ENCODE measurements around the gene SYNPO2L.
"Not testable (repeated sequence)": the region's sequence is repeated elsewhere in the genome, so short reads cannot be mapped to it uniquely, and the experiment has no call there.

Gene SYNPO2L, protein sequence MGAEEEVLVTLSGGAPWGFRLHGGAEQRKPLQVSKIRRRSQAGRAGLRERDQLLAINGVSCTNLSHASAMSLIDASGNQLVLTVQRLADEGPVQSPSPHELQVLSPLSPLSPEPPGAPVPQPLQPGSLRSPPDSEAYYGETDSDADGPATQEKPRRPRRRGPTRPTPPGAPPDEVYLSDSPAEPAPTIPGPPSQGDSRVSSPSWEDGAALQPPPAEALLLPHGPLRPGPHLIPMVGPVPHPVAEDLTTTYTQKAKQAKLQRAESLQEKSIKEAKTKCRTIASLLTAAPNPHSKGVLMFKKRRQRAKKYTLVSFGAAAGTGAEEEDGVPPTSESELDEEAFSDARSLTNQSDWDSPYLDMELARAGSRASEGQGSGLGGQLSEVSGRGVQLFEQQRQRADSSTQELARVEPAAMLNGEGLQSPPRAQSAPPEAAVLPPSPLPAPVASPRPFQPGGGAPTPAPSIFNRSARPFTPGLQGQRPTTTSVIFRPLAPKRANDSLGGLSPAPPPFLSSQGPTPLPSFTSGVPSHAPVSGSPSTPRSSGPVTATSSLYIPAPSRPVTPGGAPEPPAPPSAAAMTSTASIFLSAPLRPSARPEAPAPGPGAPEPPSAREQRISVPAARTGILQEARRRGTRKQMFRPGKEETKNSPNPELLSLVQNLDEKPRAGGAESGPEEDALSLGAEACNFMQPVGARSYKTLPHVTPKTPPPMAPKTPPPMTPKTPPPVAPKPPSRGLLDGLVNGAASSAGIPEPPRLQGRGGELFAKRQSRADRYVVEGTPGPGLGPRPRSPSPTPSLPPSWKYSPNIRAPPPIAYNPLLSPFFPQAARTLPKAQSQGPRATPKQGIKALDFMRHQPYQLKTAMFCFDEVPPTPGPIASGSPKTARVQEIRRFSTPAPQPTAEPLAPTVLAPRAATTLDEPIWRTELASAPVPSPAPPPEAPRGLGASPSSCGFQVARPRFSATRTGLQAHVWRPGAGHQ

DNA sequence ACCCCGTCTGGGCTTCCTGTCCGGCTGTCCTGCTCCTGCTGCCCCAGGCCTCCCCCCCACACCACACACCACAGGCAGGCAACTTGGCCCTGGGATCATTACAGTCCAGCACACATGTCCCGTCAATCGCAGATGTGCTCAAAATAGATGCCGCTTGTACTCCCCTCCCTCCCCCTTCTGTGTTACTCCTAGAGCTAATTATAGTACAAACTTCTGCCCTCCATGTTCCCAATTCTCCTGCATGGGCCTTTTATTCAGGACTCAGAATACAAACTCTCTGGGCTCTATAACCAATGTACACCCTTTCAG, at the start of gene SYNPO2L:
SYNPO2L (minus strand) TSS at position 40 of the 309 bp plus-strand sequence. CDS start 107 bp downstream, outside the sequence.
- H3K4me1 ChIP-seq (ENCODE audit: insufficient read depth, low read length): peaks cover under 1% of the 10 kb centered on the region; the same call in 1 of the 2 replicates
- no peaks in the 10 kb centered on the region for H3K9me3 ChIP-seq (ENCODE audit: control insufficient read depth, insufficient read depth, low read length)
- no peak within 1 kb of the TSS for H3K9ac ChIP-seq (ENCODE audit: low read depth, low read length)

DNA sequence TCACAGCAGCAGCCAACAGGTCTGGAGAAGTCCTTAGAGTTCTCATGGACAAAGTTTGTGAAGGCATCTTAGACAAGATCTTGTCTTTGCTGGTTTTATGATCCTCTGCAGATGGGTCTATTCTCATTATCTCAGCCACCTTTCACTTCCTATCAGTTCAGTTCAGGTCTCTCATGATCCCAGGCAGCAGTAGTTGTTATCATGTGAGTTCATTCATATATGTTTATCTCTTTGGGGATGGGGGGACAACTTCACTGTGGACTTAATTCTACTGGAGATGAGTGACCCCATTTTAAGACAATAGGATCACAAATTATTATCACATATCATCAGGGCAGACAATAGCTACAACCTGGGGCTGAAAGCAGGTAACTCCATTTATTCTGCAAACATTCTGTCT, 48.1 kb upstream of the SYNPO2L start:
- H3K36me3 ChIP-seq (ENCODE audit: insufficient read depth, low read length); H3K4me1 ChIP-seq (ENCODE audit: insufficient read depth, low read length); H3K9ac ChIP-seq (ENCODE audit: low read depth, low read length); H3K9me3 ChIP-seq (ENCODE audit: control insufficient read depth, insufficient read depth, low read length): not testable (repeated sequence)

More for the DNA sequence above, at the start of gene SYNPO2L:
- no peaks in the 10 kb centered on the region for H3K36me3 ChIP-seq (ENCODE audit: insufficient read depth, low read length)

DNA sequence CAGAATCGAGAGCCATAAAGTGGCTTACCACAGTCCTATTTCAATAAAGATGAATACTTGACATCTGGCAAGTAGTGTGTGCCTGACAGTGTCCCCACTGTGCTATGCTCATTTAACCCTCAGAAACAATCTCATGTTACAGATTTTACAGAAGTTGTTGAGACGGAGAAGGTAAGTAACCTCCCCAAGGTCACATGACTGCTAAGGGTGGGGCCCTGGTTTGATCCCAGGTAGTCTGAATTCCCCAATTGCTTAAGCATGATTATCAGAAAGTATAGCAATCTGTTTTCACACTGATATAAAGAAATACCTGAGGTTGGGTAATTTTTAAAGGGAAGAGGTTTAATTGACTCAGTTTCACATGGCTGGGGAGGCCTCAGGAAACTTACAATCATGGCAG, 43.0 kb upstream of the SYNPO2L start:
- H3K9ac ChIP-seq (ENCODE audit: low read depth, low read length); H3K36me3 ChIP-seq (ENCODE audit: insufficient read depth, low read length); H3K4me1 ChIP-seq (ENCODE audit: insufficient read depth, low read length); H3K9me3 ChIP-seq (ENCODE audit: control insufficient read depth, insufficient read depth, low read length): not testable (repeated sequence)

DNA sequence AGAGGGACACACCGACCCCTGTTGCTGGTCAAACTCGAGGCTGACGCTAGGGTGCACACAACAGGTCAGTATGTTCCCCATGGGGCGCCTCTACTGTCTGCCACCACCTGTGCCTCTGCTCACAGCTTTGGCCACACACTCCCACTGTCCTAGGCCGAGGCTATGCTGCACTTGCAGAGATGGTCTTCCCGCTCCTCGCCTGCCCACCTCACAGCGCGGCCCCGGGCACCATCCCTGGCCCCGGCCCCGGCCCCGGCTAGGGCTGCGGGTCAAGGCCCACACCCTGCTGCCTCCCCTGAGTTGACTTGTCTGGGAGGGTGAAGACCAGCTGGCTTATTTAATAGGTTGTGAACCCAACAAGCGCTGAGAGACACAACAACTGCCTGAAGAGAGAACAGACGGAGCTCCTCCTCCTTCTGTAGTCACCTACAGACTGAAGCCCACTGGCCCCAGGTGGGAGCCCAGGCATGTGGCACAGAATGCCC, 41.9 kb upstream of the SYNPO2L start, which contains the start of gene AGAP5:
AGAP5 (minus strand) TSS at position 435 of the 485 bp plus-strand sequence; CDS start at position 81, 354 bp downstream.
- H3K9ac ChIP-seq (ENCODE audit: low read depth, low read length); H3K36me3 ChIP-seq (ENCODE audit: insufficient read depth, low read length); H3K4me1 ChIP-seq (ENCODE audit: insufficient read depth, low read length): not testable (repeated sequence)

DNA sequence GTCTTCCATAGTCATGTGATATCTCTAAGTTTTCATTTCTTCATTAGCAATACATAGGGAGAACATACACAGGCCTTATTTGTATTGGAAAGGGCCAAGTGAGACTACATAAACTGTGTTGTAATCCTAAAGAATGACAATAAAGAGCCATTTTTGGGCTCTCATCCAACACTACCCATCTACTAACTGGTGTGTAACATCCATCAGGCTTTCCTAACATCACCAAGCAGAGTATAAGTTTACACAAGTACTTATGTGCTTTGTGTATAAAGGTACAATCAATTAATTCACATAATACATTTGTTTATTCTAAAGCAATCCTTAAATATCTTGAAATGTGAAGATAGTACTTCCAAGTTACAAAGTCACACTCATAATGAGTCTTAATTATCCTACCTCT, 39.5 kb upstream of the SYNPO2L start:
- H3K4me1 ChIP-seq (ENCODE audit: insufficient read depth, low read length); H3K9me3 ChIP-seq (ENCODE audit: control insufficient read depth, insufficient read depth, low read length); H3K36me3 ChIP-seq (ENCODE audit: insufficient read depth, low read length); H3K9ac ChIP-seq (ENCODE audit: low read depth, low read length): not testable (repeated sequence)

More for the DNA sequence above, 41.9 kb upstream of the SYNPO2L start, which contains the start of gene AGAP5:
- not testable (repeated sequence) for H3K9me3 ChIP-seq (ENCODE audit: control insufficient read depth, insufficient read depth, low read length)

DNA sequence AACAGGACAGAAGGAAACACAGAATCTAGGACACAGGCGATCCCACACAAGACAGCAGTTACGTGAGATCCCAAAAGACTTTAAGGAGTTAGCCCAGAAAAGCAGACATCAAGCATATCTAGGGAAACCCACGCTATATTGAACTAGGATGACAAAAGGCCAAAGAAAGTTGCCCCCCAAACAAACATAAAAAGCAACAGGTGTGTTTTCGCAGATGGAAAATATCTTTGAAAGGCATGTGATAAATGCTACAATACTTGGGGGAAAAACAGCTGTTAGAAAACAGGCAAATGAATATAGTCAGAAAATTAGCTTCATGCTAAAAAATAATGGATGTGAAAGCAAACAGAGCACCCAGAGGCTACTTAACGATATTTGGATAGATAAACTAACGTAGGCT, 34.9 kb upstream of the SYNPO2L start:
- not testable (repeated sequence) for H3K36me3 ChIP-seq (ENCODE audit: insufficient read depth, low read length); H3K9me3 ChIP-seq (ENCODE audit: control insufficient read depth, insufficient read depth, low read length); H3K4me1 ChIP-seq (ENCODE audit: insufficient read depth, low read length); H3K9ac ChIP-seq (ENCODE audit: low read depth, low read length)

DNA sequence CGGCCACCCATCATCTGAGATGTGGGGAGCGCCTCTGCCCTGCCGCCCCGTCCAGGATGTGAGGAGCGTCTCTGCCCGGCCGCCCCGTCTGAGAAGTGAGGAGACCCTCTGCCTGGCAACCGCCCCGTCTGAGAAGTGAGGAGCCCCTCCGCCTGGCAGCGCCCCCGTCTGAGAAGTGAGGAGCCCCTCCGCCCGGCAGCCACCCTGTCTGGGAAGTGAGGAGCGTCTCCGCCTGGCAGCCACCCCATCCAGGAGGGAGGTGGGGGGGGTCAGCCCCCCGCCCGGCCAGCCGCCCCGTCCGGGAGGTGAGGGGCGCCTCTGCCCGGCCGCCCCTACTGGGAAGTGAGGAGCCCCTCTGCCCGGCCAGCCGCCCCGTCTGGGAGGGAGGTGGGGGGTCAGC, 33.8 kb upstream of the SYNPO2L start:
- H3K9ac ChIP-seq (ENCODE audit: low read depth, low read length); H3K4me1 ChIP-seq (ENCODE audit: insufficient read depth, low read length); H3K9me3 ChIP-seq (ENCODE audit: control insufficient read depth, insufficient read depth, low read length); H3K36me3 ChIP-seq (ENCODE audit: insufficient read depth, low read length): not testable (repeated sequence)

DNA sequence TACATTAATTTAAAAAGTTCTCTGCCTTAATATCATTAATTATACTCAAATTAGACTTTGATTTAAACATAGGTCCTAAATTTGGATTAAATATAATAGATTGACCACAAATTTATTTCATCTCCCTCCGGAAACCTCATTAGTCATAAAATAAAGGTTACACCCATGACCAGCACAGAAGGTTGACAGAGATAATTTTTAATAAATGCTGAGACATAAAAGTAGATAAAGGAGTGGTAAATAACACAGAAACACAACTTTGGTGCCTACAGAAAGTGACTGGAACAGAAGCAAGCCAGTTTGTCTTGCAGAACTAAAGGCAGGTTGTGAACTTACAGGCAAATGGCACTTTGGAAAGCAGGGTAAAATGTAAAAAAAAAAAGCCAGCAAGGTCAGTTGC, 31.8 kb upstream of the SYNPO2L start:
- not testable (repeated sequence) for H3K4me1 ChIP-seq (ENCODE audit: insufficient read depth, low read length); H3K36me3 ChIP-seq (ENCODE audit: insufficient read depth, low read length); H3K9ac ChIP-seq (ENCODE audit: low read depth, low read length); H3K9me3 ChIP-seq (ENCODE audit: control insufficient read depth, insufficient read depth, low read length)

DNA sequence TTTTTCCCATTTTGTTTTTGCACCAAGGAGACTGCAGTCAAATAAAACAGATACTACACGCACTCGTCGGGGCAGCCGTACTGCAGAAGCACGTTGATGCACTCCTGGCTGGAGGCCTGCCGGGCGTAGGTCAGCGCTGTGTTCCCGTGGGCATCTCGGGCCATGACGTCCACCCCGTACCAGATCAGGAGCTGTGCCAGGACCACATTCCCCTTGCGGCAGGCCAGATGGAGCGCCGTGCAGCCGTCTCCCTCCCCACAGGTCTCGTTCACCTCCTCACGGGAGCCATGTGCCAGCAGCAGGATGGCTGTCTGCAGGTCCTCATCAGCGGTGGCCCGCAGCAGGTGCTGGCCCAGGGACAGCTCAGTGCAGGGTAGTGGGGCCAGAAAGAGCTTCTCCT, 18.7 kb upstream of the SYNPO2L start:
- not testable (repeated sequence) for H3K9me3 ChIP-seq (ENCODE audit: control insufficient read depth, insufficient read depth, low read length); H3K9ac ChIP-seq (ENCODE audit: low read depth, low read length); H3K36me3 ChIP-seq (ENCODE audit: insufficient read depth, low read length); H3K4me1 ChIP-seq (ENCODE audit: insufficient read depth, low read length)

DNA sequence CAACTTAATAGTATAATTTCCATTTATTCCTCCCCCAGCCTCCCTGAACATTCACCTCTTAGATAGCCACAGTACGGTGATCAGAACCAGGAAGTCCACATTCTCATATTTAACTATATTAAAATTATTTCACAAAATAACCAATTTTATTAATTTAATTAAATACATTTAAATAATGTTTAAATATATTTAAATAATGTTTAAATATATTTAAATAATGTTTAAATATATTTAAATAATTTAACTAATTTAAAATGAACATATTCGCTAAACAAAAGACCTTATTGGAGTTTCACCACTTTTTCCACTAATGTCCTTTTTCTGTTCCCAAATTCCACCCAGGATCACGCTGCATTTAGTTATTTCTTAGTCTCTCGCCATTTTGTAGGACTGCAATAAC, 12.5 kb upstream of the SYNPO2L start:
- H3K9ac ChIP-seq (ENCODE audit: low read depth, low read length); H3K4me1 ChIP-seq (ENCODE audit: insufficient read depth, low read length); H3K36me3 ChIP-seq (ENCODE audit: insufficient read depth, low read length); H3K9me3 ChIP-seq (ENCODE audit: control insufficient read depth, insufficient read depth, low read length): not testable (repeated sequence)

DNA sequence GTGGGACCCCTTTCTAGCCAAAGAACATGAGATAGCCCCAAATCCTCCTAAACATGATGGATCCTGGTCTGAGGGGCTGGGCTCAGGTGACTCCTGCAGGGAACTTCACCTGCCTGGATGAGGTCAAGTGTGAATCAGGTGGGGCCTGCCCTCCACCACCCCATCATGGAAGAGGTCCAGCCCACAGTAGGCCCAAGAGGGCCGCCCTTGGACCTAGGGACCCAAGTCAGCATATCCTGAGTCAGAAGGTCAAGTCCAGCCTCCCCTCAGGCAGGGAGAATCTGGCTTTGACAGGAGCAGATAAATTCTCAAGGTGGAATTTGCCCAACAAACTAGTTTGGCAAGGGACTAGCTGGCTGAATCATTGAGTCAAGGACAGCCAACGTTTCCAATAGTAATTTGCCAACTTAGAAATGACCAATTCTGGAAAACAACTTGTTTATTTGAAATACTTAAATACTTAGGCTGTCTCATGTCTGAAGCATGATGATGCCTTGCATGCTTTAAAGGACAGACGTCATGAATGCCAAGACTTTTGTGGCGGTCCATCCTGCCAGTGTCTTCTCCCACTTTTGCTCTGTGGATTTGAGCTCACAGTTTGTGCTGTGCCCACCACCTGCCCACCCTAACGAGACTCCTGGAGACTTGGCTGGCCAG, 10.5 kb upstream of the SYNPO2L start:
- not testable (repeated sequence) for H3K36me3 ChIP-seq (ENCODE audit: insufficient read depth, low read length); H3K4me1 ChIP-seq (ENCODE audit: insufficient read depth, low read length); H3K9ac ChIP-seq (ENCODE audit: low read depth, low read length); H3K9me3 ChIP-seq (ENCODE audit: control insufficient read depth, insufficient read depth, low read length)

DNA sequence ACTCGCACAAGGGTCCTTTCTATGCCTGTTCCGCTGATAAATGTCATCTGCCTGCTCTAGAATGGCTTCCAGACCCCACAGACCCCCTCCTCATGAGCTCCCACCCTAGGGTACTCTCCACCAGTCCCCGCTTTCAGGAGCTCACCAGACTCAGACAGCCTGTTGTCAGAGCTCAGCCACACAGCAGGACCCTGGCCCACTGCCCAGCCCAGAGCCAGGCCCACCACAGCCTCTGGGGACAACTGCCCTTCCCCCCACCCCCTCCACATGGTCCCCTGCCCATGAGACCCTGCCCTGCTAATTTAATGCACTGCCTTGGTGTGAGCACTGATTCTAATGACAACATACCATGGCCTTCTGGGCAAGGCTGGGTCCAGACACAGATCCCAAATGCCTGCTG, 9.8 kb upstream of the SYNPO2L start:
- H3K4me1 ChIP-seq (ENCODE audit: insufficient read depth, low read length); H3K9ac ChIP-seq (ENCODE audit: low read depth, low read length); H3K36me3 ChIP-seq (ENCODE audit: insufficient read depth, low read length); H3K9me3 ChIP-seq (ENCODE audit: control insufficient read depth, insufficient read depth, low read length): not testable (repeated sequence)

DNA sequence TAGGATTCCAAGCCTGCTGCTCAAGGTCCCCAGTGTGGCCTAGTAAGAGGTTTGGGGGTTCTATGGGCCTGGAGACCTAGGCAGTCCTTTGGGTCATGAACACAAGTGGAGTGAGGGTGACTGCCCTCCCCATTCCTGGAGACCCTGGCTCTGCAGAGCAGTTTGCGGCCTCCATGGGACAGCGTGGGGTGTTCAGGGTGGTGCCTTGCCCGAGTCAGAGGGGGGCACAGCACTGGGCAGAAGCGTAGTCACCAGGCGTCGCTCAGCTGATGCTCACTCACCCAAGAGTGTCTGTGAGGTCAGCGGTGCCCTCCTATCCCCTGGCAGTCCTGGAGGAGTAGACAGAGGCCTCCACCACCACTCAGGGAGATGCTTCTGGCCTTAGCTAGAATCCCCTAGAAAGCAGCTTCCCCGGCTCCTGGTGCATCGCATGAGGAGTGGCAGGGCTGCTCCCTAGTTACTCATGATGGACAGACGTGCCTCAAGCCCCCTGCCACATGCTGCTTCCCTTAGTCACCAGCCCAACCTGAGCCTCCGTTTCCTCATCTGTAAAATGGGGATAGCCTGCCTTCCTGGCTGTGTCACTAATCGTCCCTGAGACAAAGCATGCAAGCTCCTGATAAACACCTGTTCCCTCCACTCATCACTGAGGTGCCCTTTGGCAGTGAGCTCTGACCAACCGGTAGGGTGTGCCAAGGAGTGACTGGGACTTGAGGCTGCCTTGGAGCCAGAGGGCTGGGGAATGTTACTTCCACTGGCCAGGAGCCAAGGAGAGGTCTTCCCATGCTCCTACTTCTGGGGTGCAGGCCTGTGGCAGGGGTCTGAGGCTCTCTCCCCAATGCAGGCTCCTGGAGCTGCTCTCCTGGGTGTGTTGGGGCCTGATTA, 8.6 kb upstream of the SYNPO2L start:
- H3K4me1 ChIP-seq (ENCODE audit: insufficient read depth, low read length); H3K9me3 ChIP-seq (ENCODE audit: control insufficient read depth, insufficient read depth, low read length); H3K36me3 ChIP-seq (ENCODE audit: insufficient read depth, low read length); H3K9ac ChIP-seq (ENCODE audit: low read depth, low read length): not testable (repeated sequence)

DNA sequence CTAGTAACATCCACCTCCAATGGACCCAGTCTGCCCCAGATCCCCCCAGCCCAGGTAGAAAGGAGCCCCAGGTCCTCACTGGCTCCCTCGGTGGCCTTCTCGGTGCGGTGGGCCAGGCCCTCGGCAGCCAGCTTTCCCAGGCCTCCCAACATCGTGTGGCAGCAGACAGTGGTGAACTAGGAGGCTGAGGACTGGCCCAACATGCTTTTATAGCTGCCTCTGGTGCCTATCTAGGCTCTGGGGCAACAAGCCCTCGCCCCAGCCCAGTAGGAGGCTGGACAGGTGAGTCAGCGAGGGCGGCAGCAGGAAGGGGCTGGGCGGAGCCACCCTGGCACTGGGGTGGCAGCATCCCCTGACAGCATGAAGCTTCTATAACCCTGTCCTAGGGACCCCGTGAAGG, 7.8 kb upstream of the SYNPO2L start:
- H3K9ac ChIP-seq (ENCODE audit: low read depth, low read length); H3K9me3 ChIP-seq (ENCODE audit: control insufficient read depth, insufficient read depth, low read length); H3K36me3 ChIP-seq (ENCODE audit: insufficient read depth, low read length); H3K4me1 ChIP-seq (ENCODE audit: insufficient read depth, low read length): not testable (repeated sequence)

Data from ES-I3 (cell line).